GM23338 (cell line): Measurements from ENCODE around the gene NTM.

Source experiments
- CREB1 ChIP-seq: fragments of 250-450 bp; sonication (Bioruptor Pico); IDR thresholded peaks from 2 replicates; pipeline ENCODE4 v1.5.0; 2020; ENCODE audit warnings: low read depth, mild to moderate bottlenecking, moderate library complexity
- CTCF ChIP-seq, 2 experiments: fragments of 200-600 bp in 1 of 2; sonication (generic) in 1 of 2; conservative IDR thresholded peaks; 2 replicates each; pipeline versions ENCODE4 v1.5.1 to v1.6.1; 2016 to 2017; ENCODE audit warnings: antibody characterized with exemption in 2 of 2, low read depth in 2 of 2, mild to moderate bottlenecking in 2 of 2, moderate library complexity in 1 of 2
- EZH2 ChIP-seq: fragments of 200-600 bp; sonication (generic); IDR thresholded peaks from one replicate; pipeline ENCODE4 v1.8.0; 2017; ENCODE audit warnings: antibody characterized with exemption, mild to moderate bottlenecking, low read depth; ENCODE audit not compliant: unreplicated experiment
- JUNB ChIP-seq: IDR thresholded peaks from one replicate; pipeline ENCODE4 v1.6.1; 2016; ENCODE audit warnings: antibody characterized with exemption; ENCODE audit not compliant: unreplicated experiment
- POLR2AphosphoS5 ChIP-seq: IDR thresholded peaks from 2 replicates; pipeline ENCODE4 v1.6.1; 2016; ENCODE audit warnings: antibody characterized with exemption, low read depth
- TF ChIP-seq, protein P1 (sequence below): IDR thresholded peaks from one replicate; pipeline ENCODE4 v1.6.1; 2018; ENCODE audit warnings: antibody characterized with exemption; ENCODE audit not compliant: unreplicated experiment

DNA sequence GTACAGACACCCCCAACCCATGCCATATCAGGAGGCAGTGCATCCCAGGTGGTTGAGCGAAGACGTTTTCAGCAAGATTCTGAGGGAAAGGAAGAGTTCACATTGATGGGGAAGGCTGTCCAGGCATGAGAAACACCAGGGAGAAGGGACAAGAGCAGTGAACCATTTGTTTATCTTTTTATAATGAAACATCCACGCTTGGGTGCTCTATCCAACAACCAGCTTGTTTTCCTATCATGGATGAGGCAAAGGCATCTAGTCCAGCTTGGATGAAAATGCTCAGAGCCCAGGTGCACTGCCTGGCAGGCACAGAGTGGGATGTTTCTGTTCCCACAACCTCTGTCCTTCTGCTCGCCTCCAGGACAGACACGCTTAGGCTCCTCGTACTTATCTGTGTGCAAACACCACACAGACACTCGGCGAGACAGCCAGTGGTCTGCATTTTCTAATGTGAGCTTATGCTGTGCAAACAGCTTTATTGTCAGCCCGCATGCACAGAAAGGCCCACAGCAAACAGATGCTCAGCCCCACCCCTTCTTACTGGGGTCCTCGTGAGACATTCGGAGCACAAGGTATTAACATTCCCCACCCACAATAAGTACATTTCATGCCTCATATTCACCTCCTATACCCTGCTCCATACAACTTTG, 45.4 kb upstream of the NTM start:
- TF ChIP-seq CTCF (conservative IDR thresholded peaks at IDR 0.05; ENCODE audit: low read depth in 2 of 2) (no peak), CREB1 (no peak), JUNB (no peak), POLR2AphosphoS5 (no peak), EZH2 (no peak)
- TF ChIP-seq, protein P1, sequence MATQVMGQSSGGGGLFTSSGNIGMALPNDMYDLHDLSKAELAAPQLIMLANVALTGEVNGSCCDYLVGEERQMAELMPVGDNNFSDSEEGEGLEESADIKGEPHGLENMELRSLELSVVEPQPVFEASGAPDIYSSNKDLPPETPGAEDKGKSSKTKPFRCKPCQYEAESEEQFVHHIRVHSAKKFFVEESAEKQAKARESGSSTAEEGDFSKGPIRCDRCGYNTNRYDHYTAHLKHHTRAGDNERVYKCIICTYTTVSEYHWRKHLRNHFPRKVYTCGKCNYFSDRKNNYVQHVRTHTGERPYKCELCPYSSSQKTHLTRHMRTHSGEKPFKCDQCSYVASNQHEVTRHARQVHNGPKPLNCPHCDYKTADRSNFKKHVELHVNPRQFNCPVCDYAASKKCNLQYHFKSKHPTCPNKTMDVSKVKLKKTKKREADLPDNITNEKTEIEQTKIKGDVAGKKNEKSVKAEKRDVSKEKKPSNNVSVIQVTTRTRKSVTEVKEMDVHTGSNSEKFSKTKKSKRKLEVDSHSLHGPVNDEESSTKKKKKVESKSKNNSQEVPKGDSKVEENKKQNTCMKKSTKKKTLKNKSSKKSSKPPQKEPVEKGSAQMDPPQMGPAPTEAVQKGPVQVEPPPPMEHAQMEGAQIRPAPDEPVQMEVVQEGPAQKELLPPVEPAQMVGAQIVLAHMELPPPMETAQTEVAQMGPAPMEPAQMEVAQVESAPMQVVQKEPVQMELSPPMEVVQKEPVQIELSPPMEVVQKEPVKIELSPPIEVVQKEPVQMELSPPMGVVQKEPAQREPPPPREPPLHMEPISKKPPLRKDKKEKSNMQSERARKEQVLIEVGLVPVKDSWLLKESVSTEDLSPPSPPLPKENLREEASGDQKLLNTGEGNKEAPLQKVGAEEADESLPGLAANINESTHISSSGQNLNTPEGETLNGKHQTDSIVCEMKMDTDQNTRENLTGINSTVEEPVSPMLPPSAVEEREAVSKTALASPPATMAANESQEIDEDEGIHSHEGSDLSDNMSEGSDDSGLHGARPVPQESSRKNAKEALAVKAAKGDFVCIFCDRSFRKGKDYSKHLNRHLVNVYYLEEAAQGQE = no peak
